Motor neuron (in vitro differentiated cells): ENCODE results near the gene EPB41L3. TPM values are rescaled to one million over a fixed set of nuclear protein-coding genes. Genes with fewer than 3 reads are reported as not detected.
A peak's percentile ranks its signal among the peaks of the same experiment; 100 is the strongest.

Experiments
- ATAC-seq, 8 experiments: fragments of 200-7000 bp; cut with Tn5 transposase; replicated peaks in 6 of 8; 2 replicates each; pipeline ENCODE4 v1.8.0; 2021; ENCODE audit warnings: mild to moderate bottlenecking in 8 of 8, moderate library complexity in 8 of 8
- H3K27ac ChIP-seq, 2 donors: fragments of 250-450 bp; sonication (Bioruptor Pico); 2 replicates each; pipeline ENCODE4 v1.9.0; 2021; ENCODE audit warnings: antibody characterized with exemption in 2 of 2, mild to moderate bottlenecking in 2 of 2, moderate library complexity in 1 of 2
- H3K4me1 ChIP-seq, 2 donors: fragments of 250-450 bp; sonication (Bioruptor Pico); replicated peaks in 1 of 2; 2 replicates each; pipeline ENCODE4 v1.6.1; 2021; ENCODE audit warnings: antibody characterized with exemption in 2 of 2, mild to moderate bottlenecking in 2 of 2, moderate library complexity in 1 of 2
- H3K4me3 ChIP-seq, 5 donors: fragments of 250-450 bp; sonication (Bioruptor Pico); 2 replicates each; pipeline ENCODE4 v1.9.0; 2021; ENCODE audit warnings: antibody characterized with exemption in 5 of 5, mild to moderate bottlenecking in 5 of 5, moderate library complexity in 4 of 5
- WGBS, 10 experiments: fragments of 450-650 bp; shearing (Covaris generic); methylation state at CpG; one replicate each; pipeline ENCODE4 v1.0.0; 2022; 5-methylcytosine and 5-hydroxymethylcytosine counted together
- in situ Hi-C, 9 experiments: fragments of 400-800 bp; cut with MboI; loops; one replicate each; pipeline ENCODE4 v1.15.0; 2021; ENCODE audit warnings: low sequenced_read_pairs in 9 of 9, low pct_unique_long_range_greater_than_20kb in 2 of 9; ENCODE audit not compliant: unreplicated experiment in 9 of 9
- total RNA-seq, 8 experiments: library from RNA; unstranded; fragments of 300-600 nt; gene quantifications; 2 replicates each; pipeline versions ENCODE4 v1.2.3 to v1.2.4, GENCODE V29; 2022

The EPB41L3 gene
- total RNA-seq, 8 experiments from 2014 or later: 1.2 to 145 (median 25.9) TPM

- no peak overlapping the region for H3K27ac ChIP-seq
- in situ Hi-C loops: no loop called here
- no peaks in the 10 kb centered on the region for H3K4me1 ChIP-seq
- no peak for ATAC-seq
- 81 to 100% (median 99%) methylated on average over 1 to 7 of the region's 7 CpGs for WGBS, 10 experiments
- H3K4me3 ChIP-seq: no peak overlapping the region
These were observed 113.7 kb downstream of the EPB41L3 start for GRCh38 chr18:5430131-5430530.

- no peak for ATAC-seq
- in situ Hi-C loops: no loop called here
- H3K27ac ChIP-seq: no peak overlapping the region
- H3K4me3 ChIP-seq: no peak overlapping the region
- 40 to 100% (median 87%) methylated on average over 1 to 7 of the region's 7 CpGs; no CpG with 5 or more reads in 1 of the 10 experiments for WGBS, 10 experiments
- H3K4me1 ChIP-seq: no peaks in the 10 kb centered on the region
These were observed 114.1 kb downstream of the EPB41L3 start for GRCh38 chr18:5429681-5430080.

- H3K4me1 ChIP-seq: no peaks in the 10 kb centered on the region
- ATAC-seq: no peak
- H3K4me3 ChIP-seq: no peak overlapping the region
- no peak overlapping the region for H3K27ac ChIP-seq
- 8 to 100% (median 67%) methylated on average over 1 to 2 of the region's 2 CpGs; no CpG with 5 or more reads in 3 of the 10 experiments for WGBS, 10 experiments
- in situ Hi-C loops: no loop called here
These were observed 118.1 kb downstream of the EPB41L3 start for GRCh38 chr18:5425721-5426120.

GRCh38 chr18:5424903-5425664 lies 118.7 kb downstream of the EPB41L3 start:
- peak in 5 of 8 experiments; percentile 44 to 97 (median 53) for ATAC-seq
- 40 to 100% (median 64%) methylated on average over 2 to 6 of the region's 6 CpGs for WGBS, 10 experiments
- no peak overlapping the region for H3K4me3 ChIP-seq
- H3K4me1 ChIP-seq: no peaks in the 10 kb centered on the region
- in situ Hi-C loops: no loop called here
- no peak overlapping the region for H3K27ac ChIP-seq

- in situ Hi-C loops: no loop called here
- ATAC-seq: no peak
- H3K4me3 ChIP-seq: no peak overlapping the region
- H3K4me1 ChIP-seq: peaks cover 0 to 1% of the 10 kb centered on the region in 2 donors
- 67 to 100% (median 89%) methylated on average over 1 to 3 of the region's 3 CpGs; no CpG with 5 or more reads in 1 of the 10 experiments for WGBS, 10 experiments
- no peak overlapping the region for H3K27ac ChIP-seq
These were observed 121.2 kb downstream of the EPB41L3 start for GRCh38 chr18:5422626-5423025.

GRCh38 chr18:5421981-5422380 lies 121.8 kb downstream of the EPB41L3 start:
- Histone ChIP-seq H3K4me3 (no peak overlapping the region), H3K4me1 (peaks cover 0 to 5% of the 10 kb centered on the region in 2 donors), H3K27ac (no peak overlapping the region)
- 48 to 100% (median 90%) methylated on average over 1 to 4 of the region's 5 CpGs; no CpG with 5 or more reads in 1 of the 10 experiments for WGBS, 10 experiments
- in situ Hi-C loops: no loop called here
- no peak for ATAC-seq

GRCh38 chr18:5420906-5421305 lies 122.9 kb downstream of the EPB41L3 start:
- ATAC-seq: no peak
- H3K27ac ChIP-seq: no peak overlapping the region
- 38 to 87% (median 78%) methylated on average over 1 to 3 of the region's 3 CpGs for WGBS, 10 experiments
- H3K4me1 ChIP-seq: peaks cover 0 to 5% of the 10 kb centered on the region in 2 donors
- H3K4me3 ChIP-seq: no peak overlapping the region
- in situ Hi-C loops: no loop called here

- in situ Hi-C loops: no loop called here
- H3K4me3 ChIP-seq: no peak overlapping the region
- H3K4me1 ChIP-seq: peaks cover 6 to 13% of the 10 kb centered on the region in 2 donors
- WGBS, 10 experiments: 75 to 100% (median 91%) methylated on average over 1 to 9 of the region's 9 CpGs; no CpG with 5 or more reads in 1 of the 10 experiments
- H3K27ac ChIP-seq: no peak overlapping the region
- no peak for ATAC-seq
These were observed 124.2 kb downstream of the EPB41L3 start for GRCh38 chr18:5419601-5420000.

GRCh38 chr18:5419030-5419429 lies 124.8 kb downstream of the EPB41L3 start:
- in situ Hi-C loops: no loop called here
- WGBS, 10 experiments: 72 to 100% (median 96%) methylated on average over 1 to 2 of the region's 2 CpGs
- H3K4me3 ChIP-seq: no peak overlapping the region
- no peak for ATAC-seq
- peaks cover 6 to 16% of the 10 kb centered on the region in 2 donors for H3K4me1 ChIP-seq
- H3K27ac ChIP-seq: no peak overlapping the region

- H3K4me1 ChIP-seq: peaks cover 12 to 24% of the 10 kb centered on the region in 2 donors
- no peak overlapping the region for H3K4me3 ChIP-seq
- in situ Hi-C loops: no loop called here
- ATAC-seq: peak in 6 of 8 experiments; percentile 22 to 66 (median 52)
- H3K27ac ChIP-seq: no peak overlapping the region
- 20 to 83% (median 58%) methylated on average over 1 to 8 of the region's 8 CpGs; no CpG with 5 or more reads in 2 of the 10 experiments for WGBS, 10 experiments
These were observed 126.5 kb downstream of the EPB41L3 start for GRCh38 chr18:5417342-5417741.

GRCh38 chr18:5416112-5416511 lies 127.7 kb downstream of the EPB41L3 start:
- Histone ChIP-seq H3K27ac (no peak overlapping the region), H3K4me3 (no peak overlapping the region), H3K4me1 (peaks cover 12 to 24% of the 10 kb centered on the region in 2 donors)
- in situ Hi-C loops: no loop called here
- WGBS, 10 experiments: 60 to 100% (median 96%) methylated on average over 1 to 2 of the region's 3 CpGs; no CpG with 5 or more reads in 6 of the 10 experiments
- no peak for ATAC-seq

GRCh38 chr18:5415665-5416064 lies 128.1 kb downstream of the EPB41L3 start:
- in situ Hi-C loops: no loop called here
- WGBS, 10 experiments: 76 to 100% (median 94%) methylated on average over 1 to 8 of the region's 12 CpGs; no CpG with 5 or more reads in 3 of the 10 experiments
- ATAC-seq: no peak
- Histone ChIP-seq H3K27ac (no peak overlapping the region), H3K4me1 (peaks cover 12 to 24% of the 10 kb centered on the region in 2 donors), H3K4me3 (no peak overlapping the region)

GRCh38 chr18:5415031-5415430 lies 128.8 kb downstream of the EPB41L3 start:
- Histone ChIP-seq H3K4me1 (peaks cover 12 to 24% of the 10 kb centered on the region in 2 donors), H3K27ac (peak overlapping the region; percentile 38 to 61), H3K4me3 (no peak overlapping the region)
- peak in 5 of 8 experiments; percentile 53 to 70 (median 63) for ATAC-seq
- in situ Hi-C loops: no loop called here
- 41 to 100% (median 72%) methylated on average over 1 to 3 of the region's 4 CpGs; no CpG with 5 or more reads in 3 of the 10 experiments for WGBS, 10 experiments
